ENCODE data around the gene EPAS1. TPM values are rescaled to one million over a fixed set of nuclear protein-coding genes. Genes with fewer than 3 reads are reported as not detected.

Gene EPAS1
- total and polyA plus RNA-seq, 9 of the 15 experiments (the other 6 are each of a cell fraction or from before 2014, with no cell fraction given): 0.25 to 11.2 (median 4.1) TPM

DNA sequence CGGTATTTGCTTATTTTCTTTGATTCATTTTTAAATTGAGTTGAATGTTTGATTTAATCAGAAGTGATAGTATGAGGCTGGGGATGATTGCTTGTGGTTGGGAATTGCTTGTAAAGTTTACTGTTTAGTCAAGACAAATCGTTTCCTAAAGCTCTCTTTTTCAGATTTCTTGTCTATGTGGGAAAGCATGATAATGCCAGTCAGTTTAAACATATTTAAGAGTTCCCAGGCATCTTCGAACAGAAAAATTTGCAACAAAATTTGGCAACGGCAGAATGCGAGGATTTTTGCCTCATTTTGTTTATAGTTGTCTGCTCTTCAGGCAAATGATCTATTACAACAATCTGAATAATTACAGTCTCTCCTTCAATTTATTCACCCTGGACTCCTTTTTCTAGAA lies 22.5 kb downstream of the EPAS1 start:
- no peak overlapping the region for H3K9ac ChIP-seq (ENCODE audit: insufficient read depth in 1 of 2, low read depth in 2 of 2, low read length in 2 of 2)
- no peaks in the 10 kb centered on the region for H3K36me3 ChIP-seq (ENCODE audit: control insufficient read depth, insufficient read depth, low read length)
- intact Hi-C loops (cut with micrococcal nuclease): loop anchor here (10.0 kb wide), 1 partner anchor 115 kb away; no protein-coding TSS in a partner anchor
- H3K9me3 ChIP-seq (replicated peaks; ENCODE audit: control insufficient read depth, insufficient read depth, low read depth, low read length): no peaks in the 10 kb centered on the region
- no peak for DNase-seq (ENCODE audit: extremely low read depth in 1 of 4, low spot score in 3 of 4)
- no peak overlapping the region for H3K27ac ChIP-seq (ENCODE audit: extremely low read depth, low read depth, low read length)
- no peaks in the 10 kb centered on the region for H4K20me1 ChIP-seq (replicated peaks; ENCODE audit: control insufficient read depth, insufficient read depth, low read length)
- H3K4me2 ChIP-seq (ENCODE audit: insufficient read depth, low read length): no peak overlapping the region
- H3K9me1 ChIP-seq (ENCODE audit: control insufficient read depth, insufficient read depth, low read length): peaks cover 9% of the 10 kb centered on the region
- no peak for TF ChIP-seq ZFP30 (CRISPR knock-in tag; IDR thresholded peaks at IDR 0.05; ENCODE audit: borderline replicate concordance)
- TF ChIP-seq ZNF699 (CRISPR knock-in tag; IDR thresholded peaks at IDR 0.05; ENCODE audit: insufficient replicate concordance): no peak
- TF ChIP-seq CHCHD3 (CRISPR knock-in tag; IDR thresholded peaks at IDR 0.05): no peak
- TF ChIP-seq, protein P1, sequence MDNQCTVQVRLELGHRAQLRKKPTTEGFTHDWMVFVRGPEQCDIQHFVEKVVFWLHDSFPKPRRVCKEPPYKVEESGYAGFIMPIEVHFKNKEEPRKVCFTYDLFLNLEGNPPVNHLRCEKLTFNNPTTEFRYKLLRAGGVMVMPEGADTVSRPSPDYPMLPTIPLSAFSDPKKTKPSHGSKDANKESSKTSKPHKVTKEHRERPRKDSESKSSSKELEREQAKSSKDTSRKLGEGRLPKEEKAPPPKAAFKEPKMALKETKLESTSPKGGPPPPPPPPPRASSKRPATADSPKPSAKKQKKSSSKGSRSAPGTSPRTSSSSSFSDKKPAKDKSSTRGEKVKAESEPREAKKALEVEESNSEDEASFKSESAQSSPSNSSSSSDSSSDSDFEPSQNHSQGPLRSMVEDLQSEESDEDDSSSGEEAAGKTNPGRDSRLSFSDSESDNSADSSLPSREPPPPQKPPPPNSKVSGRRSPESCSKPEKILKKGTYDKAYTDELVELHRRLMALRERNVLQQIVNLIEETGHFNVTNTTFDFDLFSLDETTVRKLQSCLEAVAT (IDR thresholded peaks at IDR 0.05): no peak
- no peak for TF ChIP-seq FOXJ2 (tag; IDR thresholded peaks at IDR 0.05)
- TF ChIP-seq ZNF395 (CRISPR knock-in tag; IDR thresholded peaks at IDR 0.05): no peak
- TF ChIP-seq KLF16 (IDR thresholded peaks at IDR 0.05): no peak
- TF ChIP-seq ZBTB1 (CRISPR knock-in tag; IDR thresholded peaks at IDR 0.05; ENCODE audit: borderline replicate concordance, low read depth): no peak
- TF ChIP-seq CHD1 (IDR thresholded peaks at IDR 0.05; ENCODE audit: low read length): no peak
- TF ChIP-seq PTTG1 (tag; IDR thresholded peaks at IDR 0.05; ENCODE audit: low read depth): no peak
- no peak for TF ChIP-seq DNMT1 (IDR thresholded peaks at IDR 0.05)
- TF ChIP-seq SAFB (IDR thresholded peaks at IDR 0.05; ENCODE audit: borderline replicate concordance, low read depth, low read length): no peak
- no peak for TF ChIP-seq XRCC5 (IDR thresholded peaks at IDR 0.05; ENCODE audit: low read depth, low read length)
- TF ChIP-seq ATF2 (CRISPR knock-in tag; IDR thresholded peaks at IDR 0.05): no peak
- WGBS (ENCODE audit: insufficient coverage, low coverage, missing lambda C conversion rate): 82% methylated on average over 5 of the region's 5 CpGs
- no peak for ATAC-seq
- no TSS peak for BruUV-seq (replicated peaks)
- H3K79me2 ChIP-seq (ENCODE audit: control insufficient read depth, insufficient read depth, low read length): no peaks in the 10 kb centered on the region
- in situ Hi-C loops (cut with MboI): no loop called here
- ChIA-PET POLR2A (interaction anchor here (0.9 to 1.6 kb wide), 3 partner anchors 8 to 22 kb away, joined by 3 to 5 read pairs (median 5); no protein-coding TSS in a partner anchor), CTCF (ENCODE audit: low intra/inter-chr PET ratio) (no interaction called here)
- no peak overlapping the region for H3K4me3 ChIP-seq
- H2AFZ ChIP-seq (ENCODE audit: low read depth, low read length): no peak overlapping the region
- FAIRE-seq: no peak
- H3K27me3 ChIP-seq (ENCODE audit: control insufficient read depth in 2 of 2, insufficient read depth in 2 of 2, low read length in 2 of 2): no peaks in the 10 kb centered on the region
- H3K4me1 ChIP-seq (replicated peaks in 1 of 2; ENCODE audit: control insufficient read depth in 2 of 2, insufficient read depth in 2 of 2, low read length in 2 of 2): peaks cover 19 to 61% of the 10 kb centered on the region in 2 experiments
